Ovary (tissue), 9 donors: ENCODE data around the gene ADIRF. TPM values are rescaled to one million over a fixed set of nuclear protein-coding genes. Genes with fewer than 3 reads are reported as not detected.
"Not testable (repeated sequence)": the region's sequence is repeated elsewhere in the genome, so short reads cannot be mapped to it uniquely, and the experiment has no call there.

Experiments
- DNase-seq, 5 donors: peaks; one replicate each; pipeline ENCODE4 v3.0.0-alpha.2; 2019 to 2020
- H3K27ac ChIP-seq, 2 donors: fragments of 200-600 bp; one replicate each; pipeline versions ENCODE4 v1.5.1 to v1.8.0; 2019 to 2022
- H3K27me3 ChIP-seq: fragments of 200-600 bp; one replicate; pipeline ENCODE4 v1.8.0; 2022
- H3K36me3 ChIP-seq: fragments of 200-600 bp; sonication (generic); one replicate; pipeline ENCODE4 v1.5.1; 2019
- H3K4me1 ChIP-seq: one replicate; pipeline ENCODE4 v1.8.1; 2013; ENCODE audit warnings: mild to moderate bottlenecking, moderate library complexity; ENCODE audit not compliant: insufficient read depth
- H3K4me3 ChIP-seq: fragments of 200-600 bp; sonication (generic); one replicate; pipeline ENCODE4 v1.5.1; 2017
- H3K9me3 ChIP-seq, 2 donors: fragments of 200-600 bp in 1 of 2; sonication (generic) in 1 of 2; one replicate each; pipeline versions ENCODE4 v1.5.1 to v1.8.1; 2013 to 2019; ENCODE audit warnings: mild to moderate bottlenecking in 1 of 2, moderate library complexity in 1 of 2
- CTCF ChIP-seq, 3 donors: fragments of 450-650 bp in 2 of 3; fragments of 200-600 bp in 1 of 3; IDR thresholded peaks; one replicate each; pipeline versions ENCODE4 v1.5.1 to v1.8.0; 2016 to 2022; ENCODE audit warnings: antibody characterized with exemption in 3 of 3, mild to moderate bottlenecking in 1 of 3
- EP300 ChIP-seq: sonication (generic); formaldehyde crosslinking; IDR thresholded peaks from one replicate; pipeline ENCODE4 v1.6.1; 2017; ENCODE audit warnings: antibody characterized with exemption
- POLR2A ChIP-seq: fragments of 450-650 bp; IDR thresholded peaks from one replicate; pipeline ENCODE4 v1.6.1; 2017; ENCODE audit warnings: antibody characterized with exemption, mild to moderate bottlenecking, moderate library complexity
- WGBS, 3 donors: extraction: QIAGEN DNeasy Blood & Tissue Kit in 1 of 3; methylation state at CpG; one replicate each; pipeline versions ENCODE4 v1.1.5 to v1.1.7; 2013 to 2017; 5-methylcytosine and 5-hydroxymethylcytosine counted together
- intact Hi-C, 4 donors: fragments of 100-400 bp; cut with DNase I; formaldehyde crosslinking; loops; one replicate each; pipeline versions ENCODE4 v1.11.0 to v1.15.1; 2022 to 2023
- polyA plus RNA-seq, 2 donors: library from polyadenylated mRNA; stranded (reverse); fragments of 200-250 nt in 1 of 2; fragments of 350-450 nt in 1 of 2; fragmentation: Illumina TruSeq in 1 of 2; extraction: RNeasy Lipid Tissue Mini Kit (QIAGEN cat#74804) in 1 of 2; gene quantifications; one replicate each; pipeline ENCODE4 v1.2.3, GENCODE V29; 2013 to 2014
- total RNA-seq, 7 donors: library from RNA; depleted of rRNA in 2 of 7; stranded (reverse); fragments of >200 nt in 2 of 7; fragmentation: NEBNext Ultra II Directional in 3 of 7; extraction: Animal tissue kit (Norgen Biotek cat#: 25700) in 3 of 7; gene quantifications; one replicate each; pipeline versions ENCODE4 v1.1.0 to v1.2.4, GENCODE V29; 2016 to 2023
- donor health status: DM: no; HTN: no; CAD: no; lungs with moderate emphysema.
- donor health status: DM: no; HTN: no; CAD: no.
- donor health status: Bipolar disorder and iron deficiency.
- donor health status: DM: yes; HTN: yes; CAD: no.
- donor health status: DM: no; HTN: no; CAD: no.
- donor health status: DM: yes; HTN: yes; CAD: no.

Gene ADIRF
- total and polyA plus RNA-seq, 9 donors = 57.4 to 528 (median 231) TPM

- DNase-seq = no peak
- Histone ChIP-seq H3K27me3 (no peaks in the 10 kb centered on the region), H3K27ac (no peak overlapping the region), H3K4me1 (no peaks in the 10 kb centered on the region), H3K9me3 (no peaks in the 10 kb centered on the region), H3K36me3 (no peaks in the 10 kb centered on the region), H3K4me3 (no peak overlapping the region)
- 60 to 76% (median 74%) methylated on average over 1 of the region's 1 CpG for WGBS, 3 donors
- intact Hi-C loops = no loop called here
- TF ChIP-seq CTCF (IDR thresholded peaks at IDR 0.05) = no peak
- TF ChIP-seq EP300 = no peak
- no peak for TF ChIP-seq POLR2A
These were observed 20.2 kb downstream of the ADIRF start for GRCh38 chr10:86988520-86988919.

- intact Hi-C loops, H3K27me3 ChIP-seq, H3K36me3 ChIP-seq, H3K4me3 ChIP-seq, H3K4me1 ChIP-seq, H3K27ac ChIP-seq, H3K9me3 ChIP-seq, DNase-seq: not testable (repeated sequence)
- 79 to 89% (median 79%) methylated on average over 12 of the region's 12 CpGs for WGBS, 3 donors
These were observed 23.1 kb downstream of the ADIRF start for GRCh38 chr10:86991362-86991761.

GRCh38 chr10:86992456-86992855 is 24.2 kb downstream of the ADIRF start:
- TF ChIP-seq EP300 = no peak
- TF ChIP-seq POLR2A = no peak
- no peak for TF ChIP-seq CTCF (IDR thresholded peaks at IDR 0.05)
- Histone ChIP-seq H3K36me3 (no peaks in the 10 kb centered on the region), H3K27ac (no peak overlapping the region), H3K9me3 (no peaks in the 10 kb centered on the region), H3K4me1 (no peaks in the 10 kb centered on the region), H3K27me3 (no peaks in the 10 kb centered on the region), H3K4me3 (no peak overlapping the region)
- intact Hi-C loops = no loop called here
- DNase-seq = no peak

- H3K4me1 ChIP-seq = no peaks in the 10 kb centered on the region
- no peak overlapping the region for H3K27ac ChIP-seq
- no peak overlapping the region for H3K4me3 ChIP-seq
- 36 to 63% (median 42%) methylated on average over 2 of the region's 2 CpGs for WGBS, 3 donors
- no peaks in the 10 kb centered on the region for H3K36me3 ChIP-seq
- intact Hi-C loops = no loop called here
- TF ChIP-seq EP300 (no peak), POLR2A (no peak), CTCF (IDR thresholded peaks at IDR 0.05) (no peak)
- no peaks in the 10 kb centered on the region for H3K9me3 ChIP-seq
- DNase-seq = no peak
- H3K27me3 ChIP-seq = no peaks in the 10 kb centered on the region
These were observed 24.6 kb downstream of the ADIRF start for GRCh38 chr10:86992929-86993328.

GRCh38 chr10:86999802-87000403 is 31.6 kb downstream of the ADIRF start:
- H3K4me1 ChIP-seq, H3K27me3 ChIP-seq, H3K9me3 ChIP-seq, H3K36me3 ChIP-seq, DNase-seq, H3K4me3 ChIP-seq, H3K27ac ChIP-seq, intact Hi-C loops: not testable (repeated sequence)
- WGBS, 3 donors = 81 to 88% (median 86%) methylated on average over 6 of the region's 6 CpGs

GRCh38 chr10:87000491-87000890 is 32.2 kb downstream of the ADIRF start:
- Histone ChIP-seq H3K9me3 (no peaks in the 10 kb centered on the region), H3K4me3 (no peak overlapping the region), H3K4me1 (no peaks in the 10 kb centered on the region), H3K36me3 (no peaks in the 10 kb centered on the region), H3K27me3 (no peaks in the 10 kb centered on the region), H3K27ac (no peak overlapping the region)
- TF ChIP-seq CTCF (IDR thresholded peaks at IDR 0.05) (no peak), POLR2A (no peak), EP300 (no peak)
- no peak for DNase-seq
- intact Hi-C loops = no loop called here
- WGBS, 3 donors = 63 to 67% (median 66%) methylated on average over 3 of the region's 3 CpGs

- H3K27me3 ChIP-seq, H3K9me3 ChIP-seq, H3K4me3 ChIP-seq, H3K27ac ChIP-seq, DNase-seq, H3K4me1 ChIP-seq, H3K36me3 ChIP-seq, intact Hi-C loops: not testable (repeated sequence)
- WGBS, 3 donors = 41 to 59% (median 53%) methylated on average over 1 of the region's 1 CpG
These were observed 38.8 kb downstream of the ADIRF start for GRCh38 chr10:87007124-87007523.

- H3K36me3 ChIP-seq, H3K27me3 ChIP-seq, H3K27ac ChIP-seq, intact Hi-C loops, DNase-seq, H3K4me3 ChIP-seq, H3K4me1 ChIP-seq, H3K9me3 ChIP-seq: not testable (repeated sequence)
- 96 to 98% (median 97%) methylated on average over 6 of the region's 6 CpGs for WGBS, 3 donors
These were observed 39.4 kb downstream of the ADIRF start for GRCh38 chr10:87007674-87008073.
